K562 (cell line): ENCODE results near the gene C2CD4D. TPM values are rescaled to one million over a fixed set of nuclear protein-coding genes. Genes with fewer than 3 reads are reported as not detected.

Source experiments
- ARNT ChIP-seq, 2 experiments: fragments of 450-650 bp; IDR thresholded peaks; 2 replicates each; pipeline ENCODE4 v1.6.1; 2016; ENCODE audit warnings: mild to moderate bottlenecking in 1 of 2
- CHD1 ChIP-seq: fragments of 200-600 bp; sonication (generic); IDR thresholded peaks from one replicate; pipeline ENCODE4 v1.6.1; 2012; ENCODE audit warnings: mild to moderate bottlenecking, moderate library complexity, low read length, inconsistent platforms
- HDAC6 ChIP-seq: IDR thresholded peaks from 2 replicates; pipeline ENCODE4 v1.6.1; 2012; ENCODE audit warnings: low read depth, mild to moderate bottlenecking, control low read depth, inconsistent platforms, low read length, moderate library complexity
- HMGN3 ChIP-seq: IDR thresholded peaks from 2 replicates; pipeline ENCODE4 v1.6.1; 2011; ENCODE audit warnings: borderline replicate concordance, low read depth, mild to moderate bottlenecking, mixed read lengths, low read length; ENCODE audit not compliant: insufficient read length; ENCODE audit errors: extremely low read depth
- JUNB ChIP-seq: fragments of 450-650 bp; formaldehyde crosslinking; conservative IDR thresholded peaks from 2 replicates; pipeline ENCODE4 v1.4.0; 2020; ENCODE audit warnings: mild to moderate bottlenecking
- KAT2B ChIP-seq: IDR thresholded peaks from one replicate; pipeline ENCODE4 v1.6.1; 2012; ENCODE audit warnings: low read depth, mild to moderate bottlenecking, control low read depth, inconsistent platforms, low read length, moderate library complexity
- KAT7 ChIP-seq: sonication (generic); formaldehyde crosslinking; IDR thresholded peaks from 2 replicates; pipeline ENCODE4 v1.8.0; 2022; ENCODE audit warnings: missing genetic modification reagents, mild to moderate bottlenecking, borderline replicate concordance
- KHSRP ChIP-seq: fragments of 450-650 bp; IDR thresholded peaks from 2 replicates; pipeline ENCODE4 v1.6.1; 2017
- NFATC3 ChIP-seq: fragments of 450-650 bp; IDR thresholded peaks from 2 replicates; pipeline ENCODE4 v1.6.1; 2017; ENCODE audit warnings: mild to moderate bottlenecking
- POLR3A ChIP-seq: IDR thresholded peaks from 2 replicates; pipeline ENCODE4 v1.6.1; 2011; ENCODE audit warnings: borderline replicate concordance, mild to moderate bottlenecking, moderate library complexity; ENCODE audit not compliant: insufficient read length, insufficient read depth; ENCODE audit errors: extremely low read depth
- RBM15 ChIP-seq: fragments of 200-400 bp; formaldehyde crosslinking; IDR thresholded peaks from 2 replicates; pipeline ENCODE4 v1.6.1; 2018; ENCODE audit warnings: mild to moderate bottlenecking, low read length, moderate library complexity; ENCODE audit not compliant: insufficient read depth
- RHOXF2B ChIP-seq: fragments of 250-450 bp; sonication (Bioruptor Pico); conservative IDR thresholded peaks from 2 replicates; pipeline ENCODE4 v1.5.1; 2021
- SRSF1 ChIP-seq: fragments of 200-400 bp; formaldehyde crosslinking; IDR thresholded peaks from 2 replicates; pipeline ENCODE4 v1.6.1; 2017; ENCODE audit warnings: mild to moderate bottlenecking, low read depth, low read length, moderate library complexity
- ZNF212 ChIP-seq: fragments of 450-650 bp; formaldehyde crosslinking; IDR thresholded peaks from 2 replicates; pipeline ENCODE4 v1.4.0; 2020; ENCODE audit warnings: mild to moderate bottlenecking
- ZNF239 ChIP-seq: fragments of 250-450 bp; sonication (Bioruptor Pico); IDR thresholded peaks from 2 replicates; pipeline ENCODE4 v1.4.0; 2020; ENCODE audit warnings: mild to moderate bottlenecking
- ZNF24 ChIP-seq: fragments of 450-650 bp; IDR thresholded peaks from 2 replicates; pipeline ENCODE4 v1.6.1; 2016
- ZNF274 ChIP-seq: IDR thresholded peaks from 2 replicates; pipeline ENCODE4 v1.6.1; 2011; ENCODE audit warnings: low read depth, mild to moderate bottlenecking, low read length, moderate library complexity, borderline replicate concordance
- ZNF586 ChIP-seq: fragments of 450-650 bp; formaldehyde crosslinking; conservative IDR thresholded peaks from 2 replicates; pipeline ENCODE4 v1.4.0; 2020; ENCODE audit warnings: mild to moderate bottlenecking, moderate library complexity
- polyA plus RNA-seq, 8 experiments: library from polyadenylated mRNA; depleted of rRNA in 4 of 8; stranded (reverse) in 5 of 8; unstranded in 3 of 8; fragments of >200 nt; fragmentation: Nextera tagmentation in 2 of 8; fragmentation: Illumina TruSeq in 1 of 8; extraction: Ambion mirVana in 2 of 8; extraction: Trizol in 1 of 8; gene quantifications; 2 replicates each; pipeline versions ENCODE4 v1.2.1 to v1.2.3, GENCODE V29; 2011 to 2014; ENCODE audit warnings: inconsistent platforms in 1 of 8, missing spikeins in 1 of 8
- total RNA-seq, 7 experiments: library from RNA; depleted of rRNA in 6 of 7; stranded (reverse); fragments of >200 nt in 6 of 7; fragmentation: Illumina TruSeq in 2 of 7; extraction: Trizol in 2 of 7; gene quantifications; 2 replicates each; pipeline versions ENCODE4 v1.2.1 to v1.2.3, GENCODE V29; 2011 to 2021; ENCODE audit warnings: low replicate concordance in 1 of 7
- TF ChIP-seq, protein P1 (sequence below): IDR thresholded peaks from 3 replicates; pipeline ENCODE4 v1.6.1; 2011; ENCODE audit warnings: borderline replicate concordance, mild to moderate bottlenecking, moderate library complexity; ENCODE audit not compliant: insufficient read length; ENCODE audit errors: extremely low read depth
- TF ChIP-seq, protein P2 (sequence below): sonication (generic); formaldehyde crosslinking; IDR thresholded peaks from 2 replicates; pipeline ENCODE4 v1.8.1; 2023; ENCODE audit warnings: mild to moderate bottlenecking, missing genetic modification reagents
- TF ChIP-seq, protein P3 (sequence below): fragments of 450-650 bp; formaldehyde crosslinking; IDR thresholded peaks from 2 replicates; pipeline ENCODE4 v1.4.0; 2020; ENCODE audit warnings: mild to moderate bottlenecking
- TF ChIP-seq, protein P4 (sequence below): sonication (generic); formaldehyde crosslinking; IDR thresholded peaks from 2 replicates; pipeline ENCODE4 v1.4.0; 2020; ENCODE audit warnings: mild to moderate bottlenecking, missing genetic modification reagents

C2CD4D gene
- total and polyA plus RNA-seq, 9 of the 15 experiments (the other 6 are each of a cell fraction or from before 2014, with no cell fraction given), result not detected

DNA sequence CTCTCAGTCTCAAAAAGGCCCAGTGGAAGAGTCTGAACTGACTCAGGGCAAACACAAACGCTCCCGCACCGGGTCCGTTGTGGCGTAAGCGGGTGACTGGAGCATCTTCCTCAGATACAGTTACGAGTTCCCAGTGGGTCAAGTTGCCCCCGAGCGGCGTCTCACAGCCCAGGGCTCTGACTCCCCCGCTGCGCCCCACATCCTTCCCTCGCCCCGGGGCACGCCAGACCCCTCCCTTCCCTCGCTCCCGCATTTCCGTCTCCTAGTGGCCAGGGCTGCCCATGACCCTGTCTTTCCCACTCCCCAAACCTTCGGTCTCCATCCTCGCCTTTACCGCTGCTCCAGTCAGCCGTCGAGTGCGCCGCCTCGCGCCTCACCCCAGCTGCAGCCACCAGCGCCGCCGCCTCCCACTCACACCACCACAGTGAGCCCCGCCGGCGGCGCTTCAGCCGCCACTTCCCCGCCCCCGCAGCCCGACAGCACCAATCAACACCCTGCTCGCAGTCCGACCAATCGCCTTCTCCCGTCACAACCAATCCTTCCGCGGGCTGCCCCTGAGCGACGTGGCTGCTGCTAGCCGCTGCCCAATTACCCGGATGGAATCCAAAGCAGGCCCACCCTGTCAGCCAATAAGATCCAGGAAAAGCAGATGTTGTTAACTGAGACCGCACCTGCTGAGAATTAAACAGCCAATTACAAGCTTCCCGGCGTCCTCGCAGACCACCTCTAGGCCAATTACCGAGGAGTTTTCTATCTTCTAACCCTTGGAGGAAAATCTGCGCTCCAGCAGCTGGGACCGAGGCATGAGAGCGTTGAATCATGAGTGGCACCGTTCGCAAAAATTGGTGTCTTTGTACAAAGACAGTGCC lies 49.3 kb downstream of the C2CD4D start, which contains the start of gene TDRKH (continued):
- TF ChIP-seq KAT2B (no peak), ZNF586 (CRISPR knock-in tag) (no peak), NFATC3 (no peak), HDAC6 (no peak), KHSRP (no peak), ZNF212 (no peak), KAT7 (CRISPR knock-in tag) (no peak; the same call in 1 of the 2 replicates), ZNF24 (no peak; the same call in 1 of the 2 replicates), HMGN3 (peak; percentile 59), RHOXF2B (CRISPR knock-in tag) (no peak), RBM15 (no peak), POLR3A (no peak), ARNT (IDR thresholded peaks at IDR 0.05) (no peak), JUNB (no peak), ZNF239 (CRISPR knock-in tag) (no peak), ZNF274 (no peak), CHD1 (no peak), SRSF1 (no peak)
- TF ChIP-seq, protein P1, sequence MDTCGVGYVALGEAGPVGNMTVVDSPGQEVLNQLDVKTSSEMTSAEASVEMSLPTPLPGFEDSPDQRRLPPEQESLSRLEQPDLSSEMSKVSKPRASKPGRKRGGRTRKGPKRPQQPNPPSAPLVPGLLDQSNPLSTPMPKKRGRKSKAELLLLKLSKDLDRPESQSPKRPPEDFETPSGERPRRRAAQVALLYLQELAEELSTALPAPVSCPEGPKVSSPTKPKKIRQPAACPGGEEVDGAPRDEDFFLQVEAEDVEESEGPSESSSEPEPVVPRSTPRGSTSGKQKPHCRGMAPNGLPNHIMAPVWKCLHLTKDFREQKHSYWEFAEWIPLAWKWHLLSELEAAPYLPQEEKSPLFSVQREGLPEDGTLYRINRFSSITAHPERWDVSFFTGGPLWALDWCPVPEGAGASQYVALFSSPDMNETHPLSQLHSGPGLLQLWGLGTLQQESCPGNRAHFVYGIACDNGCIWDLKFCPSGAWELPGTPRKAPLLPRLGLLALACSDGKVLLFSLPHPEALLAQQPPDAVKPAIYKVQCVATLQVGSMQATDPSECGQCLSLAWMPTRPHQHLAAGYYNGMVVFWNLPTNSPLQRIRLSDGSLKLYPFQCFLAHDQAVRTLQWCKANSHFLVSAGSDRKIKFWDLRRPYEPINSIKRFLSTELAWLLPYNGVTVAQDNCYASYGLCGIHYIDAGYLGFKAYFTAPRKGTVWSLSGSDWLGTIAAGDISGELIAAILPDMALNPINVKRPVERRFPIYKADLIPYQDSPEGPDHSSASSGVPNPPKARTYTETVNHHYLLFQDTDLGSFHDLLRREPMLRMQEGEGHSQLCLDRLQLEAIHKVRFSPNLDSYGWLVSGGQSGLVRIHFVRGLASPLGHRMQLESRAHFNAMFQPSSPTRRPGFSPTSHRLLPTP, result no peak
- TF ChIP-seq, protein P2, sequence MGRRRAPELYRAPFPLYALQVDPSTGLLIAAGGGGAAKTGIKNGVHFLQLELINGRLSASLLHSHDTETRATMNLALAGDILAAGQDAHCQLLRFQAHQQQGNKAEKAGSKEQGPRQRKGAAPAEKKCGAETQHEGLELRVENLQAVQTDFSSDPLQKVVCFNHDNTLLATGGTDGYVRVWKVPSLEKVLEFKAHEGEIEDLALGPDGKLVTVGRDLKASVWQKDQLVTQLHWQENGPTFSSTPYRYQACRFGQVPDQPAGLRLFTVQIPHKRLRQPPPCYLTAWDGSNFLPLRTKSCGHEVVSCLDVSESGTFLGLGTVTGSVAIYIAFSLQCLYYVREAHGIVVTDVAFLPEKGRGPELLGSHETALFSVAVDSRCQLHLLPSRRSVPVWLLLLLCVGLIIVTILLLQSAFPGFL, result no peak
- TF ChIP-seq, protein P3, sequence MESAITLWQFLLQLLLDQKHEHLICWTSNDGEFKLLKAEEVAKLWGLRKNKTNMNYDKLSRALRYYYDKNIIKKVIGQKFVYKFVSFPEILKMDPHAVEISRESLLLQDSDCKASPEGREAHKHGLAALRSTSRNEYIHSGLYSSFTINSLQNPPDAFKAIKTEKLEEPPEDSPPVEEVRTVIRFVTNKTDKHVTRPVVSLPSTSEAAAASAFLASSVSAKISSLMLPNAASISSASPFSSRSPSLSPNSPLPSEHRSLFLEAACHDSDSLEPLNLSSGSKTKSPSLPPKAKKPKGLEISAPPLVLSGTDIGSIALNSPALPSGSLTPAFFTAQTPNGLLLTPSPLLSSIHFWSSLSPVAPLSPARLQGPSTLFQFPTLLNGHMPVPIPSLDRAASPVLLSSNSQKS (CRISPR knock-in tag), result no peak
- TF ChIP-seq, protein P4, sequence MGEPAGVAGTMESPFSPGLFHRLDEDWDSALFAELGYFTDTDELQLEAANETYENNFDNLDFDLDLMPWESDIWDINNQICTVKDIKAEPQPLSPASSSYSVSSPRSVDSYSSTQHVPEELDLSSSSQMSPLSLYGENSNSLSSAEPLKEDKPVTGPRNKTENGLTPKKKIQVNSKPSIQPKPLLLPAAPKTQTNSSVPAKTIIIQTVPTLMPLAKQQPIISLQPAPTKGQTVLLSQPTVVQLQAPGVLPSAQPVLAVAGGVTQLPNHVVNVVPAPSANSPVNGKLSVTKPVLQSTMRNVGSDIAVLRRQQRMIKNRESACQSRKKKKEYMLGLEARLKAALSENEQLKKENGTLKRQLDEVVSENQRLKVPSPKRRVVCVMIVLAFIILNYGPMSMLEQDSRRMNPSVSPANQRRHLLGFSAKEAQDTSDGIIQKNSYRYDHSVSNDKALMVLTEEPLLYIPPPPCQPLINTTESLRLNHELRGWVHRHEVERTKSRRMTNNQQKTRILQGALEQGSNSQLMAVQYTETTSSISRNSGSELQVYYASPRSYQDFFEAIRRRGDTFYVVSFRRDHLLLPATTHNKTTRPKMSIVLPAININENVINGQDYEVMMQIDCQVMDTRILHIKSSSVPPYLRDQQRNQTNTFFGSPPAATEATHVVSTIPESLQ, result no peak
